Spleen (tissue), 7 donors: ENCODE measurements around the gene CENPS.

Experiments
- POLR2A ChIP-seq, 3 donors: fragments of 450-650 bp; IDR thresholded peaks; one replicate each; pipeline ENCODE4 v1.5.1; 2017; ENCODE audit warnings: antibody characterized with exemption in 3 of 3, mild to moderate bottlenecking in 1 of 3
- POLR2AphosphoS5 ChIP-seq, 3 donors: sonication (generic); formaldehyde crosslinking; IDR thresholded peaks; one replicate each; pipeline ENCODE4 v1.5.1; 2017; ENCODE audit warnings: antibody characterized with exemption in 3 of 3
- TF ChIP-seq, protein P1 (sequence below), 11 experiments: fragments of 200-600 bp in 7 of 11; fragments of 450-650 bp in 4 of 11; sonication (generic) in 4 of 11; IDR thresholded peaks in 8 of 11; conservative IDR thresholded peaks in 3 of 11; 1 replicate in 7 of 11; 2 replicates in 4 of 11; pipeline versions ENCODE4 v1.4.0 to v1.8.0; 2016 to 2021; ENCODE audit warnings: antibody characterized with exemption in 11 of 11, inconsistent platforms in 4 of 11, mild to moderate bottlenecking in 1 of 11
- donor health status: DM: no; HTN: no; CAD: no; lungs with moderate emphysema.
- donor health status: DM: no; HTN: no; CAD: no.
- donor health status: DM: no; HTN: no; CAD: no.

DNA sequence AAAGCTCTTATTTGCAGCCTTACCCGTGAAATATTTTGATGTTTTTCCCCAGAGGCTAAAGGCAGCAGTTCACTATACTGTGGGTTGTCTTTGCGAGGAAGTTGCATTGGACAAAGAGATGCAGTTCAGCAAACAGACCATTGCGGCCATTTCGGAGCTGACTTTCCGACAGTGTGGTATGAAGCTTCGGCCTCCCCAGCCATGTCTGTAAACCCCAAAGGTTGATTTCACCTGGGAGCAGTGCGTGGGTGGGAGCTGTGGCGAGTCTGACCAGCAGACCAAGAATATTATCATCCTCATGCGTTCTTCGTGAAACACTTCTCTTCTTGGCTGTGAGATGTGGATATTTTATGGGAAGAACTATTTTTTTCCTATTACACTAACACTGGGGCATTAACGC lies 3.6 kb downstream of the CENPS start:
- TF ChIP-seq, protein P1, sequence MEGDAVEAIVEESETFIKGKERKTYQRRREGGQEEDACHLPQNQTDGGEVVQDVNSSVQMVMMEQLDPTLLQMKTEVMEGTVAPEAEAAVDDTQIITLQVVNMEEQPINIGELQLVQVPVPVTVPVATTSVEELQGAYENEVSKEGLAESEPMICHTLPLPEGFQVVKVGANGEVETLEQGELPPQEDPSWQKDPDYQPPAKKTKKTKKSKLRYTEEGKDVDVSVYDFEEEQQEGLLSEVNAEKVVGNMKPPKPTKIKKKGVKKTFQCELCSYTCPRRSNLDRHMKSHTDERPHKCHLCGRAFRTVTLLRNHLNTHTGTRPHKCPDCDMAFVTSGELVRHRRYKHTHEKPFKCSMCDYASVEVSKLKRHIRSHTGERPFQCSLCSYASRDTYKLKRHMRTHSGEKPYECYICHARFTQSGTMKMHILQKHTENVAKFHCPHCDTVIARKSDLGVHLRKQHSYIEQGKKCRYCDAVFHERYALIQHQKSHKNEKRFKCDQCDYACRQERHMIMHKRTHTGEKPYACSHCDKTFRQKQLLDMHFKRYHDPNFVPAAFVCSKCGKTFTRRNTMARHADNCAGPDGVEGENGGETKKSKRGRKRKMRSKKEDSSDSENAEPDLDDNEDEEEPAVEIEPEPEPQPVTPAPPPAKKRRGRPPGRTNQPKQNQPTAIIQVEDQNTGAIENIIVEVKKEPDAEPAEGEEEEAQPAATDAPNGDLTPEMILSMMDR (IDR thresholded peaks at IDR 0.05 in 8 of 11, conservative IDR thresholded peaks at IDR 0.05 in 3 of 11): no peak
- TF ChIP-seq POLR2AphosphoS5 (IDR thresholded peaks at IDR 0.05): no peak
- TF ChIP-seq POLR2A (IDR thresholded peaks at IDR 0.05): no peak
